Effector memory CD8-positive, alpha-beta T cell (primary cell): ENCODE measurements around the gene MYO1H.

Experiments
- ATAC-seq: fragments of 150-1000 bp; cut with Tn5 transposase; replicated peaks from 2 replicates; pipeline ENCODE4 v1.10.0; 2021; ENCODE audit warnings: mild to moderate bottlenecking, moderate library complexity
- DNase-seq, 3 experiments: peaks; one replicate each; pipeline ENCODE4 v3.0.0; 2021
- H3K27ac Mint-ChIP-seq, 2 donors: one replicate each; pipeline ENCODE4 v1.8.0; 2022; ENCODE audit warnings: mild to moderate bottlenecking in 2 of 2, mixed read lengths in 2 of 2, moderate library complexity in 2 of 2
- H3K27me3 Mint-ChIP-seq, 2 donors: one replicate each; pipeline ENCODE4 v1.8.0; 2022; ENCODE audit warnings: mixed read lengths in 2 of 2
- H3K36me3 Mint-ChIP-seq: one replicate; pipeline ENCODE4 v1.8.0; 2022; ENCODE audit warnings: mild to moderate bottlenecking, moderate library complexity, mixed read lengths; ENCODE audit not compliant: insufficient read depth
- H3K4me1 Mint-ChIP-seq, 2 donors: one replicate each; pipeline ENCODE4 v1.8.0; 2022; ENCODE audit warnings: low read depth in 2 of 2, mixed read lengths in 2 of 2
- H3K4me3 Mint-ChIP-seq, 2 donors: one replicate each; pipeline ENCODE4 v1.8.0; 2022; ENCODE audit warnings: mild to moderate bottlenecking in 2 of 2, mixed read lengths in 2 of 2, moderate library complexity in 2 of 2
- H3K9me3 Mint-ChIP-seq, 2 donors: one replicate each; pipeline ENCODE4 v1.8.0; 2022; ENCODE audit warnings: mixed read lengths in 2 of 2

The MYO1H gene

DNA sequence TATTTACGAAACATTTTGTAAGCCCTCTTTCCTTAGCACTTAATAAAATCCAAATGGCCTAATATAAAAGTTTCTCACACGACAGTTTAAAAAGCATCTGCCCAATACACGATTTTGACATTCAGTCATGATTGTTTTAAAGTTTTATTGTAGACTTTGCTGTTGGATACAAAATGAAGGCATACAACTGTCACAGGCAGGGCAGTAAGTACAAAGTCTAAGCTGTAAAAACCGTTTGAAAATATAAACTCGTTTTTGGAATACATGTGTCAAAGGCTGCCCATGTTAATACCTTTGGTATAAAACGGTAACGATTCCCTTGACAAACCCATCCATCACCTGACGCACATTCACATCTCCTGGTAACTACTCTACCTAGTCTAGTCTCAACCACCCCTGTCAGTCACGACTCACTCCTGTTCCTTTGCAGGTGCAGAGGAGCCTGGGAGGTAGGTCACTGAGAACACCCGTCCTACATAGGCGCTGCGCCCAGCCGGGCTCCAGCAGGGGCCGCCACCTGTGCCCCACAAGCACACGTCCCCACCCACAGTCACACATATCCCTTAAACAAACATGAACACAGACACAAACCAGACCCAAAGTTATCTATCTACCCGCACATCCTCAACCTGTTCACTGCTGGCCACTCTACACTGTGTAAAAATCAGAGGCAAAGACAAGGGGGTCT lies 102.3 kb downstream of the MYO1H start:
- H3K27ac Mint-ChIP-seq: no peak overlapping the region
- H3K4me3 Mint-ChIP-seq: no peak overlapping the region
- peaks cover 7 to 13% of the 10 kb centered on the region in 2 donors for H3K4me1 Mint-ChIP-seq
- H3K9me3 Mint-ChIP-seq: no peaks in the 10 kb centered on the region
- ATAC-seq (no peak), DNase-seq (no peak)
- peaks cover 22% of the 10 kb centered on the region for H3K36me3 Mint-ChIP-seq
- H3K27me3 Mint-ChIP-seq: no peaks in the 10 kb centered on the region

GRCh38 chr12:109450980-109451379 lies 103.3 kb downstream of the MYO1H start:
- peaks cover 7 to 13% of the 10 kb centered on the region in 2 donors for H3K4me1 Mint-ChIP-seq
- peak overlapping the region in 1 of 2 donors; percentile 59 for H3K4me3 Mint-ChIP-seq
- no peaks in the 10 kb centered on the region for H3K27me3 Mint-ChIP-seq
- peak overlapping the region; percentile 46 to 67 for H3K27ac Mint-ChIP-seq
- H3K9me3 Mint-ChIP-seq: no peaks in the 10 kb centered on the region
- ATAC-seq (peak; percentile 65), DNase-seq (no peak)
- H3K36me3 Mint-ChIP-seq: peaks cover 20% of the 10 kb centered on the region

DNA sequence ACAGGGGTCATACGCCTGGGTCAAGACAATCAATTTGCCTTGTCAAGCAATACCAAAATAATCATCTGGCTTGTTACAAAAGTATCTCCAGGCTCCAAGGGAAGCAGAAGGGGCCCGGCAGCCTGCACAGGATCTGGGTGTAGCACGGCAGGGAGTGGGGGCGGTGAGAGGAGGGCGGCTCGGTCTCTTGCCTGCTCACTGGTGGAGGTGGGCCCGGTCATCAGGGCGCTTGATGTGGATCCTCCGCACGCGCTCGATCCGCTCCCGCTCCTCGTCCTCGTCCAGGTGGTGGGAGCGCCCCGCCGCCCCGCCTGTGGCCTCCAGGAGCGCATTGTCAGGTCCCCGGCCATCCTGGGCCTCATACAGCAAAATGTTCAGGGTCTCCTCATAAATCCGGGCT lies 103.7 kb downstream of the MYO1H start:
- peak overlapping the region; percentile 46 to 67 for H3K27ac Mint-ChIP-seq
- no peaks in the 10 kb centered on the region for H3K9me3 Mint-ChIP-seq
- H3K4me1 Mint-ChIP-seq: peaks cover 7 to 13% of the 10 kb centered on the region in 2 donors
- no peak for DNase-seq
- H3K27me3 Mint-ChIP-seq: no peaks in the 10 kb centered on the region
- peaks cover 17% of the 10 kb centered on the region for H3K36me3 Mint-ChIP-seq
- peak overlapping the region in 1 of 2 donors; percentile 59 for H3K4me3 Mint-ChIP-seq
- ATAC-seq: no peak

DNA sequence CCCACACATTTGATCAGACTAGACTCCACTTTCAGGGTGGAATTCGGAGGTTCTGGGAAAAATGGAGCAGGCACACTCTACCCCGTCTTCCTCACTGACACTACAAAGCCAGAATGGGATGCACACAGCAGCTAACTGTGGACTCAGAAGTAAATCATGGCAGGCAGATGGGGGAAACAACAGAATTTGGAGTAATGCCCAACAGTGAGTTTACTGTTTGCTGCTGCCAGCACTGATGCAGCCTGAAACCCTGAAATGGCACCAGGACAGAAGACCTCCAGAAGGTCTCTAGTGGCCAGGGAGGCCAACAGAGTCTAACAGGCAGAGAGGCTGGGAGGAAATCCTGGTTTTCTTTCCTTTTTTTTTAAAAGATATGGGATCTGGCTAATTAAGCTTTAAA lies 104.8 kb downstream of the MYO1H start:
- H3K27ac Mint-ChIP-seq: no peak overlapping the region
- H3K27me3 Mint-ChIP-seq: no peaks in the 10 kb centered on the region
- no peak for ATAC-seq
- no peaks in the 10 kb centered on the region for H3K9me3 Mint-ChIP-seq
- DNase-seq: no peak
- H3K4me3 Mint-ChIP-seq: no peak overlapping the region
- peaks cover 7 to 13% of the 10 kb centered on the region in 2 donors for H3K4me1 Mint-ChIP-seq
- peaks cover 26% of the 10 kb centered on the region for H3K36me3 Mint-ChIP-seq

- Mint-ChIP-seq H3K36me3 (peaks cover 31% of the 10 kb centered on the region), H3K27me3 (no peaks in the 10 kb centered on the region), H3K4me1 (peaks cover 8 to 11% of the 10 kb centered on the region in 2 donors), H3K9me3 (no peaks in the 10 kb centered on the region), H3K4me3 (no peak overlapping the region), H3K27ac (no peak overlapping the region)
- ATAC-seq (no peak), DNase-seq (no peak)
Measured at GRCh38 chr12:109455706-109456105, 108.0 kb downstream of the MYO1H start.

DNA sequence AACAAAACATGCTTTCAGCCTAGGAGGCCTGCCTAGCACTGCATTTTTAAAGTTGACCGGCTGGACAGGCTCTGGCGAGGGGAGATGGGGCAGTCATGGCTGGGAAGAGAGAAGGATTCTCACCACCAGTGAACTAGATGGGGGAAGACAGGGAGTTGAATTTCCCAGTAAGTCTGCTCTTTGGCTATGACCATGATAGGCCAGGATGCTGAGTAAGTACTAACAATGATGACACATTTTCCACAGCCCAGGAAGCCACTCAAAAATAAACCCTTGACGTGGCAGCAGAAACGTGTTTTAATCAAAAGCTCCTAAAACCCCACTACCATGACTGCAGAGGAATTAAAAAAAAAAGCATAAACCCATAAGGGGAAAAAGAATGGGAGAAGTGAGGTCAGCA lies 110.4 kb downstream of the MYO1H start:
- H3K9me3 Mint-ChIP-seq: no peaks in the 10 kb centered on the region
- H3K27me3 Mint-ChIP-seq: no peaks in the 10 kb centered on the region
- H3K4me3 Mint-ChIP-seq: no peak overlapping the region
- peaks cover 31% of the 10 kb centered on the region for H3K36me3 Mint-ChIP-seq
- H3K27ac Mint-ChIP-seq: no peak overlapping the region
- ATAC-seq: no peak
- no peak for DNase-seq
- H3K4me1 Mint-ChIP-seq: peaks cover 14 to 24% of the 10 kb centered on the region in 2 donors

- H3K9me3 Mint-ChIP-seq: no peaks in the 10 kb centered on the region
- H3K4me3 Mint-ChIP-seq: no peak overlapping the region
- H3K27ac Mint-ChIP-seq: no peak overlapping the region
- no peak for DNase-seq
- peaks cover 35% of the 10 kb centered on the region for H3K36me3 Mint-ChIP-seq
- ATAC-seq: no peak
- no peaks in the 10 kb centered on the region for H3K27me3 Mint-ChIP-seq
- peaks cover 17 to 31% of the 10 kb centered on the region in 2 donors for H3K4me1 Mint-ChIP-seq
Measured at GRCh38 chr12:109458771-109459208, 111.1 kb downstream of the MYO1H start.

DNA sequence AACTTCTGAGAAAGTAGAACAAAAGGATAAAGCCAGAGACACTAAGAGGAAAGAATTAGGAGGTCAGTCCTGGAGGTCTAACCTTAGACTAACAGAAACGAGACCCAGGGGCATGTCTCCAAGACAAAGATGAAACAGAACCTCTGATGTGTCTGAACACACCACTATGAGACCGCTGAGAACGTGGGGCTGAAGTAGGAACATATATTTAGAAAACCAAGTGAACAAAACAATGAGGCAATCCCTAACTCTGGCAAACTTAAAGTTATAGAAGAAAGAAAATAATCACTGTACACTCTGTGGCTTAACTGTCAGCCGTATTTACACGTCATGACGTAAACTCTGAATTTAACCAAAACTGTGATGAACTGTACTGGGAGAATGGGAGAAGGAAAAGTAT lies 111.5 kb downstream of the MYO1H start:
- no peak for ATAC-seq
- no peaks in the 10 kb centered on the region for H3K9me3 Mint-ChIP-seq
- no peak overlapping the region for H3K27ac Mint-ChIP-seq
- no peak overlapping the region for H3K4me3 Mint-ChIP-seq
- no peak for DNase-seq
- H3K36me3 Mint-ChIP-seq: peaks cover 33% of the 10 kb centered on the region
- H3K27me3 Mint-ChIP-seq: no peaks in the 10 kb centered on the region
- peaks cover 21 to 36% of the 10 kb centered on the region in 2 donors for H3K4me1 Mint-ChIP-seq

DNA sequence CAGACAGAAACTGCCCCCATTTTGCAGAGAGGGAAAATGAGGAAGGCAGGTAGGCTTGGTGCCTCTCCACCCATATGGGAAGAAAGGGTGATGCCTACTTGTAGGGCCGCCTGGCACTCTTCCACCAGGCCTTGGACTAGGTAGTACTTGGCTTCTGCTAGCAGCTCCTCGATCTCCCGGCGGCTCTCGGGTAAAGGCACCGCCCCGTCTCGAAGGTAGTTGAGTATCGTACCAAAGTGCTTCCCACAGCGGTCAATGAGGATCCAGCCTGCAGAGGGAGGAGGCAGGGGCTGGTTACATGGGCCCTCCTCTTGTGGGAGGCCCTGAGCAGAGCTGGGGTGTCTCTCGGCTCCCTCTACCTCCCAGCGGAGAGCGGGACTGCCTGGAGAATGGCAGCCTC lies 112.8 kb downstream of the MYO1H start:
- Mint-ChIP-seq H3K4me3 (no peak overlapping the region), H3K27ac (no peak overlapping the region), H3K4me1 (peaks cover 27 to 48% of the 10 kb centered on the region in 2 donors), H3K36me3 (peaks cover 35% of the 10 kb centered on the region), H3K9me3 (no peaks in the 10 kb centered on the region), H3K27me3 (no peaks in the 10 kb centered on the region)
- DNase-seq (no peak), ATAC-seq (no peak)

- peaks cover 35% of the 10 kb centered on the region for H3K36me3 Mint-ChIP-seq
- peak overlapping the region; percentile 45 to 73 for H3K27ac Mint-ChIP-seq
- H3K4me1 Mint-ChIP-seq: peaks cover 30 to 52% of the 10 kb centered on the region in 2 donors
- no peaks in the 10 kb centered on the region for H3K27me3 Mint-ChIP-seq
- no peak for DNase-seq
- H3K9me3 Mint-ChIP-seq: no peaks in the 10 kb centered on the region
- no peak for ATAC-seq
- H3K4me3 Mint-ChIP-seq: no peak overlapping the region
Measured at GRCh38 chr12:109461049-109461845, 113.5 kb downstream of the MYO1H start.

DNA sequence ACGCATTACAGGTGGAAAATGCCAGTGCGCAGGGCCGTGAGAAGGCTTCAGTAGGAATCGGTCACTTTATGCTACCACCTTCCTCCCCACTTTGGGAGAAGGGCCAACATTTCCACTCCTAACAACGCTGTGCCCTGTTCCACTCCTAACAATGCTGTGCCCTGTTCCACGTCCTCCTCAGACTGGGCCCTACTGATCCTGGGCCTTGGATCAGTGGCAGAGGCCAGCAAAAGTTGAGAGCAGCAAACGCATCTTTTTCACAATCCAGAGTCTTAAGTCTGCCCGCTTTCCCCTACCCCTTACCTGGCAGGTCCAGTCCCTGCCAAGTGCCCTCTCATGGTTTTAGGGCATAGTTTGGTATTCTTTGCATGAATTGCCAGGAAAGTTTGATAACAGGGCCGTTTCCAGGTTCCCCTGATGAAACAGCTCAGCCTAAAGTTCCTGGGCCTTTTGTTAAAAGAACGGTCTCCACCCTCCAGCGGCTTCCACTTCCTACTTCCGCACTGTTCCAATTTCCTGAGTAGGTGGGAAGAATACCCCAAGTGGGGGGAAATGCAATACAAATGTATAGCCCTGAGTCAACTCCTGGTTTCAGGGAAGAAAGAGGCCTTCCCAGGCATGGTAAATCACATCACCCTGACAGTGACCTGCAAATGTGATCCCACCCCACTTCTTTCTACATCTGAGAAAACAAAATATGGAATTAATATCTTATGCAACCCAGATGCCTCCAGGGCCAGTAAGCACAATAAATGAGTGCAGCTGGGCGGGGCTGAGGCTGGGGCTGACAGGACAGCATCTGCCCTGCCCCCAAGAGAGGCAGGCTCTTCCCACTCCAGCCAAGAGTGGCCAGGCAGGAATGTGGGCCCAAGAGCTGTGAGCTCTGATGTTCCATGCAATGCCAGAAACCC lies 114.4 kb downstream of the MYO1H start:
- Mint-ChIP-seq H3K27ac (peak overlapping the region in 1 of 2 donors; percentile 45), H3K4me1 (peaks cover 30 to 52% of the 10 kb centered on the region in 2 donors), H3K27me3 (no peaks in the 10 kb centered on the region), H3K9me3 (no peaks in the 10 kb centered on the region), H3K4me3 (no peak overlapping the region), H3K36me3 (peaks cover 28% of the 10 kb centered on the region)
- no peak for DNase-seq
- no peak for ATAC-seq

DNA sequence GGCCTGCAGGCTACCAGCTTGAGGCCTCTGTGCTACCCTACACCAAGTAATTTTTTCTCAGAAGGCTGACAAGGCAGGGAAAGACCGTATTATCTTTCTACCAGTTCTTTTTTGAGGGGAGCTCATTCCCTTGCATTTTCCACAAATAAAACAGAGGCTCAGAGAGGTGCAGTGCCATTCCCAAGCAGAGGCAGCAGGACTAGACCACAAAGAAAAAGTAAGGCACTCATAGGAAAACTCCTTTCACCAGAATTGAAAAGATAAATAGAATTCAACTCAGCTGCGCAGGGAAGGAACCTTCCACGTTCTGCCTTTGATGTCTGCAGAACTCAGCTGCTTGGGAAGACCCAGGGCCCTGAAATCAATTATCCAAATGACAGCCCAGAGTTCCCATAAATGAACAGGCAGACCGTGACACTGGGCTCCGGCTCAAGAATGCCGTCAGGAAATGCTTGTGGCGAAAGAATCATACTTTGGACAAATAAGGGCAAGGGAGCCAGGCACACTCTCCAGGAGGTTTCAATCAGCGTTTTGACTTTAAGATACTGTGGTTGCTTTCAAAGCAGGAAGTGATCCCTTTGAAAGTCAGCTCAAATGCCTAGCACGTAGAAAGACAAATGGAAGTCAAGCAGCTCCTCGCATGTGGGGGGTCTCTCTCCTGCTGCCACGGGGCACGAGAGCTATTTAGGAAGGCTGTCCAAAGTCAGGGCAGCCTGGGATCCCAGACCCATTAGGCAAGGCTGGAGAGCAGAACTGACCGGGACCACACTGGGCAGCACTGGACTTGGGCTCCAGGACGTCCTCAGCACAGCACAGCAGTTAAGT lies 115.4 kb downstream of the MYO1H start:
- Mint-ChIP-seq H3K27ac (peak overlapping the region in 1 of 2 donors; percentile 42), H3K36me3 (peaks cover 22% of the 10 kb centered on the region), H3K4me3 (no peak overlapping the region), H3K9me3 (no peaks in the 10 kb centered on the region), H3K4me1 (peaks cover 30 to 51% of the 10 kb centered on the region in 2 donors), H3K27me3 (no peaks in the 10 kb centered on the region)
- ATAC-seq: no peak
- no peak for DNase-seq
